Stimulated activated CD4-positive, alpha-beta T cell treated with anti-CD3 and anti-CD28 coated beads, Interleukin-1b, Interleukin-23, amount 100 ng/mL, for 48 hours (primary cell): ENCODE results near the gene ZNF480.
A peak's percentile ranks its signal among the peaks of the same experiment; 100 is the strongest.

Experiments
- DNase-seq: peaks from one replicate; pipeline ENCODE4 v3.0.0-alpha.2; 2020

ZNF480 gene

DNA sequence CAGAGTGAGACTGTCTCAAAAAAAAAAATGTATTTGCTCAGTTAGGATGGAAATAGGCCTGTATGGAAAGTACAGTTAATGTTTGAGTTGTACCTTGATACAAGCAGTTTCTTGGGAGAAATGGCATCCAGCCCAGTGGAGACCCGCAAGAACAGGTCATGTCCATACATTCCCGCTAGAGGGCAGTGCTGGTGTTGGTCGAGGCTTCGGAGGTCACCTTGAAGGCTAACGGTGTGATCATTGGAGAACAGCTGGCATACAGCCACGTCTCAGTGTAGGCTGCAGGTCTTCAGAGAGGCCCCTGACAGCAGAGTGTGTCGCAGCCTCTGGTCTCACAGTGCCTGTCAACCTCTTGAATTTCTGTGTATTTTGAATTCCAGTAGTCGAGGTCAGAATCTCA is 46.6 kb downstream of the ZNF480 start:
- peak; percentile 54 for DNase-seq

DNA sequence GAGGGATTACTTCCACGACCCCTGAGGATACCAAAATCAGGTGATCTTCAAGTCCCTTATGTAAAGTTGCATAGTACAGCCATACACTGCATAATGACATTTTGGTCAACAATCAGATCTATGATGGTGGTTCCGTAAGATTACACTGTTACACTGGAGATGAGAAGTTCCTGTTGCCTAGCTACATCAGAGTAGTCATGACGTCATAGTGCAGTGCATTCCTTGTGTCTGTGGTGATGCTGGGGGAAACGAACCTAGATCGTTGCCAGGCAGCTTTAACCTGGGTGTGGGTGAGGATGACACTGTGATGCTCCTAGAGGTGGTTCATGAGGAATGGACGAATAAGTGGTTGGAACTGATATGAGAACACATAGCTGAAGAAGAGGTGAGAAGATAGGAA is 48.2 kb downstream of the ZNF480 start:
- no peak for DNase-seq

DNA sequence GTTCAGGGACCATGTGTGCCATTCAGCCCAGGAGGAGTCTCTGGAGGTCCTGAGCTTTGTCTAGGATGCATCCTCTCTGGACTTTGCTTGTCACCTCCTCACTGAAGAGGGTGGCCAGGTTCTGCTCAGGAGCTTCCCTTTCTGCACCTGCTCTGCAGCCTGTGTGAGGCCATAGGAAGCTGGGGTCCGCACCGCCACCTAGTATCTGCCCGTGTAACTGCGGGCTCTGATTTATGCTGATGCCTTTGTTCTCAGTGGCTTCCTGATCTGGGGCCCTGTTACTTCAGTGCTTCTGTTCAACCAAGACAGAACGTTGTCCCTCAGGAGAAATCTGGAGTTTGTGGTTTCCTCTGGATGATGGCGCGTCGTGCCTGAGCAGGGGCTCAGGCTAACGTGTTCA is 54.5 kb downstream of the ZNF480 start:
- peak; percentile 6 for DNase-seq

DNA sequence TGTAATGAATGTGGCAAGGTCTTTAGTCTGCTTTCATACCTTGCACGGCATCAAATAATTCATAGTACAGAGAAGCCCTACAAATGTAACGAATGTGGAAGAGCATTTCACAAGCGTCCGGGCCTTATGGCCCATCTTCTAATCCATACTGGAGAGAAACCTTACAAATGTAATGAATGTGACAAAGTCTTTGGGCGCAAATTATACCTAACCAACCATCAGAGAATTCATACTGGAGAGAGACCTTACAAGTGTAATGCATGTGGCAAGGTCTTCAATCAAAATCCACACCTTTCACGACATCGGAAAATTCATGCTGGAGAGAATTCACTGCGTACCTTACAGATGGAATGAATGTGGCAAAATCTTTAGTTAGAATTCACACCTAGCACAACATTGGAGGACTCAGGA is 69.5 kb downstream of the ZNF480 start:
- no peak for DNase-seq

DNA sequence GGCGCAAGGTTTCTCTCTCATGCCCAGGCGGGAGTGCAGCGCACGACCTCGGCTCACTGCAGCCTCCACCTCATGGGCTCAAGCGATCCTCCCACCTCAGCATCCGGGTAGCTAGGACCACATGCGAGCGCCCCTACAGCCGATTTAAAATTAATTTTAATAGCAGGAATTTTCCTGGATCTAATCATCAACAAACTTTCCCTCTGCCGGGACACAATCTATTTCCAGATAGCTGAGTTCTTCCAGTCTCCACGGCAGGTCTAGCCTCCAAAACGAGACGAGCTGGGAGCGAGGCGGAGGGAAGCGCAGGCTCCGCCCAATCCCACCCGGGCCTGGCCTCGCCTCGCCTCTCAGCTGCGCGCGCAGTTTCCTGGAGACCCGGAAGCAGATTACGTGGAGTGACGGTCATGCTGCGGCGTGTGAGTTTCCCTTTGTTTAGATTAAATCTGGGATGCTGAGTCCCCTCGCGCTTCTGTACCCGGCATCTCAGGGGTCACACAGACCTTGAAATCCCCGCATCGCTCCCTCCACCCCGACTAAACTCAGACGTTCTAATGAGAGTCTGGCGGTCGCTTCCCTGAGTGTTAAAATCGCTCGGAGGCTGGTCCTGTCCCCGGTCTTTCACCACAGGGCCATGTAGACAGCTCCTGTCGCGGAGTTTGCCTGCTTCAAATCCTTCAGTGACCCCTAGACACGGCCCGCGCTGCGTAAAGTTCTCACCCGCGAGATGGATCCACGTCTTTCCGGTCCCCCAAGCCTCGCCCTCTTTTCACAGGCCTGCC is 72.8 kb downstream of the ZNF480 start, which contains the start of gene ZNF880:
ZNF880 (plus strand) TSS at position 365 of the 782 bp plus-strand sequence; CDS start at position 408, 43 bp downstream.
- DNase-seq, result peak; percentile 92

DNA sequence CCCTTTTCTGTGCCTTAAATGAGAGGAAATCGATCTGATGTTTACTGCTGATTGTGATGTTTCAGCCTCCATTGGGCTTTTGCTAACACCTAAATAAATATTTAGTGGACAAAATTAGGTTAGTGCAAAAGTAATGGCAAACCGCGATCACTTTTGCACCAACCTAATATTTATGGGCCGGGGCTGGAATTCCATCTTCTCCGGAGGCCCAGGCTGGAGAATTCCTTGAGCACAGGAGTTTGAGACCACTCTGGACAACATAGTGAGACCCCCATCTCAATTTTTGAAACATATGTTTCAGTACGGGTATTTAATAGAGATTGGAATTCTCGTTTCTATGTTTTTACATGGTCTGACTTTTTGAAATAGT is 73.4 kb downstream of the ZNF480 start:
- DNase-seq, result no peak
